ENCODE results near the gene GAS2L3. TPM values are rescaled to one million over a fixed set of nuclear protein-coding genes. Genes with fewer than 3 reads are reported as not detected.
"Not testable (repeated sequence)": the region's sequence is repeated elsewhere in the genome, so short reads cannot be mapped to it uniquely, and the experiment has no call there.

GAS2L3 gene
- total RNA-seq, 1 donor from 2014 or later: 15.1 TPM

DNA sequence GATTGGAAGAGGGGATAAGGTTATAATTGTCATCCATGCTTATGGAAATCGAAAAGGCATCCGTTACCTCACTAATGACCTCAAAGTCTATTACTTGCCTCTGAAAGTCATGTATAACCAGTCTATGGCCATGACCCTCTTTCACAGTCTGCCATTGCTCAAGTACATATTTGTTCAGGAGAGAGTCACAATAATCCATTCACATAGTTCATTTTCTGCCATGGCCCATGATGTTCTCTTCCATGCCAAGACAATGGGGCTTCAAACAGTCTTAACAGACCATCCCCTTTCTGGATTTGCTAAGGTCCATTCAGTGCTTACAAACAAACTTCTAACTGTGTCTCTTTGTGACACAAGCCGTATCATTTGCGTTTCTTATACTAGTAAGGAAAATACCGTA lies 5.4 kb downstream of the GAS2L3 start:
- H3K27me3 ChIP-seq: no peaks in the 10 kb centered on the region
- ATAC-seq: no peak
- H3K9me3 ChIP-seq: no peaks in the 10 kb centered on the region
- no peak overlapping the region for H3K27ac ChIP-seq
- peaks cover 9% of the 10 kb centered on the region for H3K4me1 ChIP-seq
- no peak for DNase-seq
- TF ChIP-seq, protein P1, sequence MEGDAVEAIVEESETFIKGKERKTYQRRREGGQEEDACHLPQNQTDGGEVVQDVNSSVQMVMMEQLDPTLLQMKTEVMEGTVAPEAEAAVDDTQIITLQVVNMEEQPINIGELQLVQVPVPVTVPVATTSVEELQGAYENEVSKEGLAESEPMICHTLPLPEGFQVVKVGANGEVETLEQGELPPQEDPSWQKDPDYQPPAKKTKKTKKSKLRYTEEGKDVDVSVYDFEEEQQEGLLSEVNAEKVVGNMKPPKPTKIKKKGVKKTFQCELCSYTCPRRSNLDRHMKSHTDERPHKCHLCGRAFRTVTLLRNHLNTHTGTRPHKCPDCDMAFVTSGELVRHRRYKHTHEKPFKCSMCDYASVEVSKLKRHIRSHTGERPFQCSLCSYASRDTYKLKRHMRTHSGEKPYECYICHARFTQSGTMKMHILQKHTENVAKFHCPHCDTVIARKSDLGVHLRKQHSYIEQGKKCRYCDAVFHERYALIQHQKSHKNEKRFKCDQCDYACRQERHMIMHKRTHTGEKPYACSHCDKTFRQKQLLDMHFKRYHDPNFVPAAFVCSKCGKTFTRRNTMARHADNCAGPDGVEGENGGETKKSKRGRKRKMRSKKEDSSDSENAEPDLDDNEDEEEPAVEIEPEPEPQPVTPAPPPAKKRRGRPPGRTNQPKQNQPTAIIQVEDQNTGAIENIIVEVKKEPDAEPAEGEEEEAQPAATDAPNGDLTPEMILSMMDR (IDR thresholded peaks at IDR 0.05): no peak
- intact Hi-C loops (cut with DNase I): no loop called here
- H3K36me3 ChIP-seq: no peaks in the 10 kb centered on the region
- H3K4me3 ChIP-seq: no peak overlapping the region

DNA sequence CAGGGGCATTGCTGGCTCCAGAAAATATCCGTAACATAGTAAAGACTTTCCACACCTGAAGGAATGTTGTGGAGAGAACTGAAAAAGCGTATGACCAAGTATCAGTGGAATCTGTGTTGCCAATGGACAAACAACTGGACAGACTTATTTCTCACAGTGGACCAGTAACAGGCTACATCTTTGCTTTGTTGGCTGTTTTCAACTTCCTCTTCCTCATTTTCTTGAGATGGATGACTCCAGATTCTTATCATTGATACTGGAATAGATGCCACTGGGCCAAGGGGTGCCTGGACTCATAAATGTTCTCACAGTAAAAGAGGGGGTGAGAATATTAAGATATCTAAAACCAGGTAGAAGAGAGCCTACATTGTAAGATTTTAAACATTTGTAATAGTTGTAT lies 6.4 kb downstream of the GAS2L3 start:
- intact Hi-C loops (cut with DNase I): no loop called here
- Histone ChIP-seq H3K27me3 (no peaks in the 10 kb centered on the region), H3K36me3 (no peaks in the 10 kb centered on the region), H3K4me3 (no peak overlapping the region), H3K4me1 (no peaks in the 10 kb centered on the region), H3K27ac (no peak overlapping the region), H3K9me3 (no peaks in the 10 kb centered on the region)
- DNase-seq (no peak), ATAC-seq (peak; percentile 45)
- TF ChIP-seq, protein P1 (IDR thresholded peaks at IDR 0.05): no peak

DNA sequence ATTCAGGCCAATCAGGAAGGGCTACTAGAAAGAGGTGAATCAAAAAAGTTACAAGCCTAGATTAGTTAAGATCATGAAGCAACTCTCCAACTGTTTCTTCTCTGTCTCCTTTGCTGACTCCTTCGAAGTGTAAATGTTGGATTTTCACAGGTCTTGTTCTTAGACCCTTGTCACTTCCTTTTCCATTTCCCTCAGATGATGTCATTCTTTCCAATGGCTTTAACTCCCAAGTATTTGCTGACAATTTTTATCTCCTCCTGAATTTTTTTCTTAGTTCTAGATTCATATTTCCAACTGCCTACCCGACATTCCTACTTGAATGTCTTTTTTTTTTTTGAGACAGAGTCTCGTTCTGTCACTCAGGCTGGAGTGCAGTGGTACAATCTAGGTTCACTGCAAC lies 10.8 kb downstream of the GAS2L3 start:
- H3K27me3 ChIP-seq: no peaks in the 10 kb centered on the region
- H3K9me3 ChIP-seq: no peaks in the 10 kb centered on the region
- intact Hi-C loops (cut with DNase I): no loop called here
- TF ChIP-seq, protein P1 (IDR thresholded peaks at IDR 0.05): no peak
- DNase-seq: no peak
- no peak overlapping the region for H3K4me3 ChIP-seq
- no peaks in the 10 kb centered on the region for H3K4me1 ChIP-seq
- no peak for ATAC-seq
- no peak overlapping the region for H3K27ac ChIP-seq
- H3K36me3 ChIP-seq: no peaks in the 10 kb centered on the region

DNA sequence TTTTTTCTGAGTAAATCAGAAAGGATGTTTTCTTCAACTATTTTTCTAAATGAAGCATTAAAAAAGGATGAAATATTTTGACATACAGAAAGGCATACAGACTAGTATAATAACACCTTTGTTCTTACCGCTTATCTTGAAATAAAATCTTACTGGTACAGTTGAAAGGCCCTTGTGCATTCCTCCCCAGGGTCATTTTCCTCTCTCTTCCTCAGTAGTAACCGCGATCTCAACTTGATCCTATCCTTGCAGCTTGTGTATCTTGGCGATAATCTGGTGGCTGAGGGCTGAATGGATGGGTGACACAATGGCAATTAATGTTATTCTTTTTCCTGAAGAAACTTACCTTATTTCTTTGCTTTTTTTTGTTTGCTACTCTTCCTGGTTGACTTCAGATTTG lies 18.5 kb downstream of the GAS2L3 start:
- no peak for ATAC-seq
- intact Hi-C loops (cut with DNase I): no loop called here
- H3K4me1 ChIP-seq: no peaks in the 10 kb centered on the region
- DNase-seq: no peak
- no peaks in the 10 kb centered on the region for H3K36me3 ChIP-seq
- TF ChIP-seq, protein P1 (IDR thresholded peaks at IDR 0.05): no peak
- H3K4me3 ChIP-seq: no peak overlapping the region
- no peaks in the 10 kb centered on the region for H3K9me3 ChIP-seq
- H3K27me3 ChIP-seq: no peaks in the 10 kb centered on the region
- H3K27ac ChIP-seq: no peak overlapping the region

DNA sequence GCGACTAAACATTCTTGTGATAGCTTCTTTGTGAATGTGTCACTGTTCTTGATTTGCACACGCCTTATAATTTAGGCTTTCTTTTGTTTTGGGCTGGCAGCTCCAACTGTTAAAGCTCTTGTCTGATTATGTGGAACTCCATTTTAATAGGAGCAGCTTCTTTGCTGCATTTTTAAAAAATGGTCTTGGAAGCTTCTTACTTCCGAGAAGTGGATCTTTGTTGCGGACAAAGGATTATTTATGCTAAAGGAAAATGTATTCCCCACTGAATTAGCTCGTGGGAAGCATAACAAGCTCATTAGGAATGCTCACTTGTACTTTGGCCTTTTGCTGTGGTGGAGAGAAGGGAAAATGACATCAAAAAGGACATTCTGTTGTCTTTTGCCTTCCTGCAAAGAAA lies 20.0 kb downstream of the GAS2L3 start:
- DNase-seq (no peak), ATAC-seq (no peak)
- no peak overlapping the region for H3K4me3 ChIP-seq
- no peaks in the 10 kb centered on the region for H3K4me1 ChIP-seq
- TF ChIP-seq, protein P1 (IDR thresholded peaks at IDR 0.05): no peak
- H3K27ac ChIP-seq: no peak overlapping the region
- intact Hi-C loops (cut with DNase I): no loop called here
- no peaks in the 10 kb centered on the region for H3K27me3 ChIP-seq
- H3K36me3 ChIP-seq: no peaks in the 10 kb centered on the region
- no peaks in the 10 kb centered on the region for H3K9me3 ChIP-seq

DNA sequence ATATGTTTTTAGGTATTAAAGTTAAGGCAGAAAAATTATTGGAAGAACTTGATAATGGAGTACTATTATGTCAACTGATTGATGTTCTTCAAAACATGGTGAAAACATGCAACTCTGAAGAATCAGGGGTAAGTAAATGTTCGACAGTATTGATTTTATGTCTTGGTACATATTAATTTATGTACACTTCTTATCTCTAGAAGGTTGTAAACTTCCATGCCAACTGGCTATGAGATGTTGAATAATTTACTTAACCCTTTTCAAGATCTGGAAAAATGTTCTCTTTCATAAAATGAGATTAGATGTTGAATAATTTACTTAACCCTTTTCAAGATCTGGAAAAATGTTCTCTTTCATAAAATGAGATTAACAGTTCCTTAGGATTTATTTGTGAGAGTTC lies 28.1 kb downstream of the GAS2L3 start:
- Histone ChIP-seq H3K27me3 (no peaks in the 10 kb centered on the region), H3K36me3 (no peaks in the 10 kb centered on the region), H3K4me3 (no peak overlapping the region), H3K9me3 (no peaks in the 10 kb centered on the region), H3K4me1 (no peaks in the 10 kb centered on the region), H3K27ac (no peak overlapping the region)
- DNase-seq (no peak), ATAC-seq (no peak)
- intact Hi-C loops (cut with DNase I): no loop called here
- TF ChIP-seq, protein P1 (IDR thresholded peaks at IDR 0.05): no peak

DNA sequence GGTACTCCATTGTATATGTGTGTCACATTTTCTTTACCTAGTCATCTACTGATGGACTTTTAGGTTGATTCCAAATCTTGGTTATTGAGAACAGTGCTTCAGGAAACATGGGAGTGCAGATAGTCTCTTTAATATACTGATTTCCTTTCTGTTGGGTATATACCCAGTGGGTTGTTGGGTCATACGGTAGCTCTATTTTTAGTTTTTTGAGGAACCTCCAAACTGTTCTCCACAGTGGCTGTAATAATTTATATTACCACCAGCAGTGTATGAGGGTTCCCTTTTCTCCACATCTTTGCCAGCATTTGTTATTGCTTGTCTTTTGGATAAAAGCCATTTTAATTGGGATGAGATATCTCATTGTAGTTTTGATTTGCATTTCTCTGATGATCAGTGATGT lies 29.5 kb downstream of the GAS2L3 start:
- H3K36me3 ChIP-seq; DNase-seq; H3K9me3 ChIP-seq; H3K4me3 ChIP-seq; H3K4me1 ChIP-seq; intact Hi-C loops (cut with DNase I); H3K27me3 ChIP-seq; H3K27ac ChIP-seq: not testable (repeated sequence)
- peak; percentile 59 for ATAC-seq
